ENCODE data around the gene FMNL2.
"Not testable (repeated sequence)": the region's sequence is repeated elsewhere in the genome, so short reads cannot be mapped to it uniquely, and the experiment has no call there.

Gene FMNL2

DNA sequence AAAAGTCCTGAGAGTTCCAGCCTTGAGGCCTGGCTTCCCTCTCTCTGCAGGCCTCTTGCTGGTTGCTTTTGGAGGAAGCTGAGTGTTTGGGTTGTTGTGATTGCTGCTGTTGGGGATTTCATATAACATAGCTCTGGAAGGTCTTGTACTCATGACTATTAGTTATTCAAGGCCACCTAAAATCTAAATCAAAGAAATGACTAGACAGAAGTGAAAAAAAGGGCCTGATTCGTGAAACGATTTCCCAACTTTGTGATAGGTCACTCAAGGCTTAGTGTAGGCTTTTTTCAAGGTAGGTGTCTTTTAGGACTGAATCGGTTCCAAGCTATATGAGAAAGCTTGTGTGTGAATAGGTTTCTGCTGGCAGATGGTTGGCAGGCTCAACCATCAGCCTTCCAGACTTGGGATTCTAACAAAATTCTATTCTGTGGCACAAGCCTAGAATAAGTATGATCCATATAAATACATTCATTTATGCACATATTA lies 164.4 kb downstream of the FMNL2 start:
- DNase-seq = no peak

DNA sequence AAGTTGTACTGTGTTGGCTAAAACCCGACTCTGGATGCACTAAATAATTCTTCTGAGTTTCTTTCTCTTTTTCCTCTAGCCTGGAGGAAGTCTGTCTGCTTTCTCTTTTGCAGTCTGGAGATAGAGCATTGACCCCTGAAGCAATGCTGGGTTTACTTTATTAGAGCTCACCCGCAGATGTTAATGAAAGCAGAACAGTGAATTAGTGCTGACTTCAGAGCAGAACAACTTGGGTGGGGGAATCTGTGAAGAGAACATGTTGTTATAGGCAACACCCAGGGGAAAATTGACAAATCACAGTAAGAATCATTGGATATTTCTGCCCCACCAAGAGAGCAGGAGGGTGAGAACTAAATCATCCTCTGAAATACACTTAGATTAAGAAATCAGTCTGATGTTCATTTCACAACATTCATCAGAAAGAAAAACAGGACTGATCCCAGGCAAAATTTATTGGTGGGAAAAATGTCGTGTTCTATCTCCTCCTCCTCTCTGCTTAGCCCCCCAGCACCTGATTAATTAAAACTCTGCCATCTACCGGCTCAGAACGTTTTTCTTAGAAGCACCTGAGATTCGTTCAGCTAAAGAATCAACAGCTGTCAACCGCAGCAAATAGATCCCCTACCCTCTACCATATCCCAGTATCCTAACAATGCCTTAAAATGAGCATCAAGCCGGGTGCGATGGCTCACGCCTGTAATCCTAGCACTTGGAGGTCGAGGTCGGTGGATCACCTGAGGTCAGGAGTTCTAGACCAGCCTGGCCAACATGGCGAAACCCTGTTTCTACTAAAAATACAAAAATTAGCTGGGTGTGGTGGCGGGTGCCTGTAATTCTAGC lies 165.1 kb downstream of the FMNL2 start:
- DNase-seq = no peak

DNA sequence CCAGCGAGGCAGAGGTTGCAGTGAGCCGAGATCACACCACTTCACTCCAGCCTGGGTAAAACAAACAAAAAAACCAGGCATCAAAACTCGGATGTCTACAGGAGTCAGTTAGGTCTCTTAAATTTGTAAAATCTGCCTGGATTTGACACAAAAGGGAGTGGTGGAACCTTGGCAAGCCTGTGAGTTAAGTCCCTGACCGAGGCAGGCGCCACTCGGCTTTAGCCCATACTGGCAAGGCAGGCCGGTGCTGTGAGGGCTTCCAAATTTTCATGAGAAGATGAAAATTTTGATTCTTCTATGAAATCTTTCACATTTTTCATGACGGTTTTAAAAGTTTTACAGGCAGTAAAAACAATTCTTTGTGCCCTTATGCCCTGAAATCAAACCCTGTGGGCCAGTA lies 165.8 kb downstream of the FMNL2 start:
- DNase-seq = no peak

DNA sequence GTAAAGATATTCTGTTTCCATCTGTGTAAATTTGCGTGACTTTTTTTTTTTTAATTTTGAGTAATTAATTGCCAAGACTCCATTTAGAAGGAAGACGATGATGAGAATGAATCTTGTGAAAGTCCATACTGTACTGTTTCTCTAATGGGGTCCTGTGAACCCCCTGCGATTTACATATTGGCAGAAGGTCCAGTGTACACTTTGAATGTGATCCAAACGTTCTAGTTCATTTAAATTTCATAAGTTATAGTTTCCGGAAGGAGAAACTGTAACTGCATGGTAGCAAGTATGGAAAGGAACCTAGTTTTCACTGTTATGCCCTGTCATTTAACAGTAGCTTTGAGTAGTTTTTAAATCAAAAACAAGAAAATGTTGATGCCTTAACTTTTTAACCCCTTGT lies 166.7 kb downstream of the FMNL2 start:
- no peak for DNase-seq

DNA sequence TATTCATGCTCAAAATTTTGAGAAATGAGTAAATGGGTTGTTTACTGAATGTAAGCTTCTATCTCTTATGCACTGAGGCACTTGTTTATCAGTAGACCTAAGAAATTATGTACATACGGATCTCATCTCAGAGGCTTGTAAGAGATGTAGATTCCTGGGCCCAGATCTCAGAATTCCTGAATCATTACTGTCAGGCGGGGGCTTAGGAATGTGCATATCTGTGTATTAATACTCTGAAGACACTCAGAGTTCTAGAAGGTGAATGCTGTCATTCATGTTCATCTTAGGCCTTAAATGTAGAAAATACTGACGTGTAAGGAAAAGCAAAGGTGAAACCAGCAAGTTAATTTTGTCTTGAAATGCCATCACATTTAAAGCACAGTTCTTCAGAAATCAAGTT lies 169.6 kb downstream of the FMNL2 start:
- DNase-seq = no peak

DNA sequence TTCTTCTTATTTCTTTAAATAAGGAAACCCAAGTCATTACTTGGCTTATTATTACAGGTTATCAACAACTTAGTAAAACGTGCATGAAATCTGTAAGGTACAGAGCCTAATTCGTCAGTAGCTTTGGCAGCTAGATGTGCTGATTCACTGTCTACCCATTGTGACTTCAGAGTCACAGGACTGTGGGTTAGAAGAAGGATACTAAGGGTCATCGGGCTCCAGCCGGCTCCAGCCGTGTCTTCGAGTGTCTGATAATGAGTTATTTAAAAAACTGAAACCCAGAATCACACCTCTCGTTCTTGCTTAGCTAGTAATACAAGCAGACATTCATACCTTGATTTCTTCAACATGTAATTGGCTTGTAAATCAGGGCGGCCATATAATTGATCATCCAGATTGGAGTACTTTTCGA lies 170.5 kb downstream of the FMNL2 start:
- DNase-seq = no peak

DNA sequence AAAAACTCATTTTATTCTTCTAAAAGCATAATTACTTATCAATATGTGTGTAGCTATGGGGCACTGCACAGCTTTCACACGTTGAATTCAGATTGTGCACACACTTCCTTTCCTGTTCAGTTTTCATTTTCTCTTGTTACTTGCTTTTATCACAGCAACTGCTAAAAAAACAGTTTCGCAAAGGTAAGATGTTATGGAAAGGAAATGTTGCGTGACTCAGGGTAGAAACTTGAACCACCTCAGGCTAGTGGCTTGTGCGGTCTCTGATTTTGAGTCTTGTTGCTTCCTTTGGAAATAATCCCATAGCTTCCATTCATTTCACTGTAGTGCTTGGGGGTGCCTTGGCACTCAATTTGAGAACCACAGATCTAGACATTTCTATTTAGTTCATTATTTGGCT lies 171.9 kb downstream of the FMNL2 start:
- DNase-seq = no peak

DNA sequence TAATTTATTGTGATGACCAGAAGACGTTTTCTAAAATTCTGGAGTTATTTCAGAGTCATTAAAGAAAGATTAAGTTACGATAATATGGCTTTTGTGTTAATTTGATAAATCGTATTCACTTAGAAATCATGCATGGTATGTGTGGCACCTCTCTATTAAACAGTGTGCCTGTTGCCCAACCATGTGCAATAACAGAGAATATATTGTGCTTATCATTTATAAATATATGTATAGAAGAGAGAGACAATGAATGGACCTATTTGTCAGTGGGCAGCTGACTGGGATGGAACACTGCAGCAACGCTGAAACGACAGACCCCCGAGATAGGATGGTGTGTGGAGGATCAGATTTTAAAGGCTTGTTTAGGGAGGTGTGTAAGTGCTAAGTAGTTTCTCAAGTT lies 172.9 kb downstream of the FMNL2 start:
- DNase-seq = no peak

DNA sequence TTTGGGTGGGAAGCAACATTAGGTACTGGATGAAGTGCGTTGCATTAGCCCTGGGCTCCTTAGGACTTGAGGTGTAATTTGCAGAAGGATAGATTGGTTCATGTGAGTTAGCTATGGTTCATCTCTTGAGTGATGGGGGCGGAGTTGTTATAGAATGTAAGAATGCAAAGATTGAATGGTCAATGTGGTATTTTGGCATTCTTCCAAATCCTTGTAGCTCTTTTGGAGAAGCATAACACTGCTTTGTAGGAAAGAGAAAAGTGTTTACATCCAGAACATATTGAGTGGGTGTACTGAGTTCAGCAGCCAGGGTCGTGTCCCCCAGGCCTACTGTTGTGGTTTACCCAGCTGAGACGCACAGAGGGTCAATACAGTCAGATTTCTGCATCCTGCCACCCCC lies 173.5 kb downstream of the FMNL2 start:
- no peak for DNase-seq

DNA sequence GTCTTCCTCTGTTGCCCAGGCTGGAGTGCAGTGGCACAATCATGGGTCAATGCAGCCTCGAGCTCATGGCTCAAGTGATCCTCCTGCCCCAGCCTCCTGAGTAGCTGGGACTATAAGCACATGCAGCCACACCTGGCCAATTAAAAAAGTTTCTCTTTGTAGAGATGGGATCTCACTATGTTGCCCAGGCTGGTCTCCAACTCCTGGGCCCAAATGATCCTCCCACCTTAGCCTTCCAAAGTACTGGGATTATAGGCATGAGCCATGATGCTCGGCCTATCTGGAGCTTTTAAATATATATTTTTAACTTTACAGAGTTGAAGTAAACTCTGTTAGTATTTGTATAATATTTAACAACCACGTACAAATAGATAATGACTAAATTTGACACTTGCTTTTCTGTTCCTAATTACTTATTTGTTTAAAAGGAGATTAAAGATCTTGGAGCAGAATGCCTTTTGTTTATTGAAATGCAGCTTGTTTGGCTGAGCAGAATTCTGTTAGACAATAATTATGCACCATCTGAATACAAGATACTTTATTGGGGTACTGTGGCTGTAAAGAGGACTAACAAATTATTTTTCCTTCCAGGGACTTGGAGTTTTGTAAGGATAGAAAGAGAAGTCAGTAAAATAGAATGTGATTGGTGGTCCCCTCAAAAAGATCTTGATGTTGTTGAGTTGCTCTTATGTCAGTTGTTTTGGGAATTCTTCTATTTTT lies 175.0 kb downstream of the FMNL2 start:
- no peak for DNase-seq

DNA sequence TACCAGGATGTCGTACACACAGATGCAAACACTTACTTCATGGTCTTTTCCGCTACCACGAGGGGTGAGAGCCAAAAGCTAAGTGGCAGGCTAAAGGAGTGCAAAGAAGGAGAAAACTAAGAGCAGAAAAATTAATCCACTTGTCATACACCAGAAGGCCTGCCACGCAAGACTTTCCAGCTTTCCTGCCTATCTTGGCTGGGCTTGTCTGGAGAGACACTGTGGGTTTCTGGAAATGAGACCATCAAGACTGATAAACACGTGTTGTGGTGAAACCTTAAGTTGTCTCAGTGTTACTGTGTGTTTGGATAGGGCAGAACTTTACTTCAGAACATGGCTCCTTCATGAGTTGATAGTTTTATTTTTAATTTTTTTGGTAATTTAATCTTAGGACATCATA lies 175.6 kb downstream of the FMNL2 start:
- DNase-seq = no peak

DNA sequence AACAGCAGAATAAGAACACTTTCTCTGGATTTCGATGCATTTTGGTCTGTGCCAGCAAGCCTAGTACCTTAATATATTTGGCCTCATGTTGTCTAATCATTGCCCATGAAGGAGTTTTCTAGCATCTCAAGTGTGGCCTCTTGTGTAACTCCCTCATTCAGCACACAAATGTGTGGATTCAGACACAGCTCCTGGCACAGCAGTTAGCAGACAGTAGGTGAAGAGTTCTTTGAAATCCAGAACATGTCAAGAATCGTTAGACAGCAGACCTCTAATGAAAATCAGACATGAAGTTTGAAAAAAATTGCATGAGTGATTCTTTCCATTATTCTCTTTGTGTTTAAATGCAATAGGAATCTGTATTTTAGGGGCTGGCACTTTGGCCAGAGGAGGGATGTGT lies 177.0 kb downstream of the FMNL2 start:
- no peak for DNase-seq

DNA sequence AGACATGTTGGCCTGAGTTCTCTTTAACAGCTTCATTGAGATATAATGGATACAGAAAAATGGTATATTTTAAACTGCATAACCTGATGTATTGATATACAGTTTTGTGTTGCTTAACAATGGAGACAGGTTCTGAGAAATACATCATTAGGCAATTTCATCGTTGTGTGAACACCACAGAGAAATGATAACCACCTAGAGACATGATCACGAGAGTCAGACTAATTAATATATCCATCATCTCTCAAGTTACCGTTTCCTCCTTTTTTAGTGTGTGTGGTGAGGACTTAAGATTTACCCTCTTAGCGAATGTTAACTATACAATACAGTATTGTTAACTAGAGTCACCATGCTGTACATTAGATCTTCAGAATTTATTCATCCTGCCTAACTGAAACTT lies 178.1 kb downstream of the FMNL2 start:
- DNase-seq = no peak

DNA sequence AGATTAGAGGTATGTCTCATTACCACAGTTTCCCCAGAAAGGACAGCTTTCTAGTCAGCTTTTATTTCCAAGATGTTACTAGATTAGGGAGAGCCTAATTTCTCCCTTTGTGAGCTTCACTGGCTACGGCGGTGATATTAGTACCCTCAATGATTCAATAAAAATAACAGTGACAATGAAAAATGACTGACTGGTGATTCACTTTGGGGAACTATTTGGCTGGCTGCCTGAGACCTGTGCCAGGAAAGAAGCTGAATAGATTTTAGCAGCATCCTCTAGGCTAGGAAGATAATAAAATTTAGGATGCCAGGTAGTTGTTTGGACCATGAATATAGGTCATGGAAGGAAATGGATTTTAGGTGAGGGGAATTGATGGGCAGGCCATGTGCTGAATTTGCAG lies 178.7 kb downstream of the FMNL2 start:
- no peak for DNase-seq

DNA sequence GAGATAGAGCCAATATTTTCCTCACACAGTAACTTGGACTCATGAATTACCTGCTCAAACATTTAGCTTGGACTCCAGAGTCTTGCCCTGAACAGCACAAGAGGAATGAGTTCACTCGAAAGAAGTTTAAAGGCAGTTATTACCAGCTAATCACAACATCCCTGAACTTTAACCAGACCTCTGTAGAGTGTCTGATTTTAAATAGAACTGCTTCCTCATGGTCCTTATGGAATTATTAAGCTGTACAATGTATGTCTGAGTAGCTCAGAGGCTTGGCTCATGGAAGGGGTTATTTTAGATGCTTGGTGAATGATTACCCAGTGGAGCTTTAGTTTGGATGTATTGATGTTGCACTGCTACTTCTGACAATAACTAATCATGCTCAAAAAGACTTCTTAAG lies 183.1 kb downstream of the FMNL2 start:
- DNase-seq = no peak

DNA sequence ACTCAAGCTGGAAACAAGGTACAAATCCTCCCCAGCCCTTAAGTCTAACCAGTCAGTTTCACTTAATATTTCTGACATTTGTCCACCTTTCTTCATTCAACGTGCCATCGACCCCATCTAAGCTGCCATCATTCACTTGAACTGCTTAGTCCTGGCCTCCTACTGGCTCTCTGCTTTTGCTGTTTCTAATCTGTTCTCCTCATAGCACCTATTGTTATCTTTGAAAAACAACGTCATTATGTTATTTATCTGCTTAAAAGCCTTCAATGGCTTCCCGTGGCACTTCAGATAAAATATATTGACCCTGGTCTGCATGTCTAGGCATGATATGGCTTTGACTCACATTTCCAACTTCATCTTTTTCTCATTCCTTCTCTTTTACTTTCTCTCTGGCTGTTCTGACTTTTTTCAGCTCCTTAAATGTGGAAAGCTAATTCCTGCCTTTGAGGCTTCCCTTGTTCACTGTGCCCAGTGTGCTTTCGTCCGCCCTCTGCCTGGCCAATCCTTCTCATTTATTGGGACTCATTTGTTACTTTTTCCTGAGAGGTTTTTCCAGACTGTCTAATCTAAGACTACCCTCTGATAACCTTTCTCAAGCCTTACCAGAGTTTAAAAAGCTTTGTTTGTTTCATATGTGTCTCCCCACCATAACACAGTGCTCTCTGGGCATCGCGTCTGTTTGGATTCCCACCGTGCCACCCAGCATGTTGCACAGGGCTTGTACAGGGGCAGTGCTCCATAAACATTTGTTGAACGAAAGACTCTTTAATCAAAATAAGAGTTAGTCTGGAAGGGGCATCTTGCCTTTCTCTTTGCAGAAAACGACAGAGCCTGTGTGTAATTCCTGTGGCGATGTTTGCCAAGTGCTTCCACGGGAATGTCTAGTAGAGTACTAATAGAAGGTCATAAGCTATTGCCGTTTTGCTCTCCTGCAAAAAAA lies 183.9 kb downstream of the FMNL2 start:
- DNase-seq = no peak

DNA sequence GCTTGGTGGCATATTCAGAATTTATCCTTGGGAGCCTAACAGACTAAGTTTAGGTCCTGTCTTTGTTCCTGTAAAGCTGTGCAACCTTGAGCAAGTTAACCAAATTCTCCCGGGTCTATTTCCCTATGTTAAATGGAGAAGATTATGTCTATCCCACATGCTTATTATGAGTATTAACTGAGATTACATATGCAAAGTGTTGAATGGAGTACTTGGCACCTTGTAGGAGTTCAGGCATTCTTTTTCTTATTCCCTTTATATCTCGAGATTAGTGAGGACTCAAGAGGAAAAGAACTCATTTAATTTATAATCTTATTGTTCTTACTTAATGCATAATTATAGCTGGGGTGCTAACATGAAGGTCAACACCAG lies 184.6 kb downstream of the FMNL2 start:
- no peak for DNase-seq

DNA sequence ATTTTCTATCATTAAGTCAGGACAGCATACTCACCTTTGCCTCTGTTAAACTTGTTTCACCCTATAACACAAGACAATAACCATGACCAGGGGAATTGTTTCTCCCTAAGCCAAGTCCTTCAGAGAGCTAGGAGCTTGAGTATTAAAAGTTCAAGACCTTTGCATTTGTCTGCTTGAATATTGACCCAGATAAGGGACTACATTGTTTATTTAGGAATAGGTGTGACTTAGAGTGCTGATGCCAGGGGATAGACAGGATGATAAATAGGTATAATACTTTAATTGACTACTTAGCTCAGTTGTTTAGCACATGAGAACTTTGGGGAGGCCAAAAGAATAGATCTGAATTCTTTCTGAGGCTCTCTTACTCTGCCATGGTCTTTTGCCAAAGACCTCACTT lies 185.8 kb downstream of the FMNL2 start:
- DNase-seq = no peak

DNA sequence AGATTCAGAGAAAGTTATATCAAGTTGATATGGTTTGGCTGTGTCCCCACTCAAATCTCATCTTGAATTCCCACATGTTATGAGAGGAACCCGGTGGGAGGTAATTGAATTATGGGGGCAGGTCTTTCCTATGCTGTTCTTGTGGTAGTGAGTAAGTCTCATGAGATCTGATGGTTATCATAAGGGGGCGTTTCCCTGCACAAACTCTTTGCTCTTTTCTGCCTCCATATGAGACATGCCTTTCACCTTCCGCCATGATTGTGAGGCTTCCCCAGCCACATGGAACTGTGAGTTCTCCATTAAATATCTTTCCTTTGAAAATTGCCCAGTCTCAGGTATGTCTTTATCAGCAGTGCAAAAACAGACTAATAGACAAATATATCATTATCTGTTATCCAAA lies 187.5 kb downstream of the FMNL2 start:
- not testable (repeated sequence) for DNase-seq

DNA sequence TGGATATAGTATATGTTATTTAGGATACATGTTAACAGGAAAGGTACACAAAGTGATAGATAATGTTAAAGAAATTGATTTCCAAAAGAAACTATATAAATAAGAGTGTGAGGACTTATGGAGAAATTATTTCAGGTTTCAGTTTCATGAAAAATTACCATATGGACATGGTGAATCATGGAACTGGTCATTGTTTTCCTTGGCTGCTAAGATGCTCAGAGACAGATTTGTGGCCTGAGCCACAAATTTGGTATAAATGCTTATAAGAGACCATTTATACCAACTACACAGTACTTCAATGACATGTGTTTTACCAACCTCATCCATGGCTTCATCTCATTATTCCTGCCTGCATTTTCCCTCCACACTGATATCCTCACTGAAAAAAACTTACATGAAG lies 188.1 kb downstream of the FMNL2 start:
- DNase-seq = no peak

DNA sequence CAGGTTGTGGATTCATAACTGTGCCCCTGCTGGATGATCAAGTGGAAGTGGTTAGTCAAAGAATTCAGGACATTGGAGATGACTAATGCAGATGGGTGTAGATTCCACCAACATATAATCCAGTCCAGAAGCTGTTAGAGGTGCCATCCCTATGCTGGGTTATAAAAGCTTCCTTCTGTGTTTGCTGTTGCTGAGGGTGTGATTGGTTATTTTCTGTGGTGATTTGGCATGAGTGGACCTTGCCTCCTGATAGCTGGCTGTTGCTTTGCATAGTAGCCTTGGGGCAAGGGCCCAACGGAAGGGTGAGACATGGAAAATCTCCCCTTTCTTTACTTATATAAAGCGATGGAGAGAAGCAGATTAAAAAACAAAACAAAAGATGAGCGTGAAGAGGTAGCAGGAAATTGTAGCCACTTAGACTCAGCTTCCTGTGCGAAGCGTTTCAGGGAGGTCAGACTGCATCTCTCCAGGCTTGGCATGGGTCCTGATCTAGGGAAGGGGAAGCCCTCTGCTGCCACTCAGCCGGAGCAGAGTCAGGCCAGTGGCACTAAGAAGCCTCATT lies 190.4 kb downstream of the FMNL2 start:
- no peak for DNase-seq

DNA sequence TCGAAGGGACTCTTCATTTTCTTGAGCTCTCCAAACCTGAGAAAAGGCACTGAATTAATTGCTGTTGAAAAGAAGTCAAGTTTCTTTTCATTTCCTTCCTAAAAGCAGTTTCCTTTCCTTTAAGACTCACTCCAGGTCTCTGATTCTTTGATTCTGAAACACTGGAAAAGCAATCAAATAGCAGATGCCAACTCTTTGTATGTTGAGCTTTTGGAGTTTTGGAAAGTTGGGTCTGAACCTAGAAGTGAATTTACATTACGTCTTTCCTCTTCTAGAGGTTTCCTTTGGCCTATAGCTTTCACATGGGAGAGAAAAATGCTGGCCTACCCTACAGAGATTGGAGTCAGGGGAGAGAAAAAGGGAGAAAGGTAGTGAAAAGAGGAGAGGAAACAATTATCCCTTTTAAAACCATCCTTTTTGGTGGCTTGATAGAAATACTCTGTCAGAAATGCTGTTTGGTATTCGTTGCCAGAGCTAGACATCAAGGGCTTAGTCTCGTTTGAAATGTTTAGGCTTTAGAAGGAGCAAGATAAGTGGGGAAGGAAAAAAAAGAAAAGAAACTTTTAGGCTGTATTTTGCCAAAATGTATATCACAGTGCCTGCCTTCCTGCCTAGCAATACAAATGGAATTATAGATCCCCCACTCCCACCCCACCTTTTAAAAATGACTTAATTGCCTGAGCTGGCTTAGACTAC lies 194.6 kb downstream of the FMNL2 start:
- DNase-seq = no peak

All from NCI-H2171 (cell line).